Activated B cell treated with CpG ODN at 0.5 μM for 24 hours (primary cell): Measurements from ENCODE around the gene EXPH5. TPM values are rescaled to one million over a fixed set of nuclear protein-coding genes. Genes with fewer than 3 reads are reported as not detected.

Experiments
- ATAC-seq: fragments of 200-7000 bp; cut with Tn5 transposase; one replicate; pipeline ENCODE4 v1.10.0; 2021; ENCODE audit warnings: low read depth, mild to moderate bottlenecking, moderate library complexity
- CTCF ChIA-PET: fragments of 350-600 bp; sonication (Branson Sonifier 250); formaldehyde crosslinking; loops from one replicate; lab custom pipeline; 2021; ENCODE audit warnings: antibody characterized with exemption; lab: Charles Lee
- POLR2A ChIA-PET: fragments of 350-600 bp; sonication (Branson Sonifier 250); formaldehyde crosslinking; loops from one replicate; lab custom pipeline; 2021; ENCODE audit warnings: antibody characterized with exemption; lab: Charles Lee
- DNase-seq: peaks from one replicate; pipeline ENCODE4 v3.0.0; 2022
- H3K27ac Mint-ChIP-seq: one replicate; pipeline ENCODE4 v1.8.0; 2020; ENCODE audit warnings: mixed read lengths
- H3K27me3 Mint-ChIP-seq: one replicate; pipeline ENCODE4 v1.8.0; 2021; ENCODE audit warnings: mixed read lengths
- H3K36me3 Mint-ChIP-seq: one replicate; pipeline ENCODE4 v1.8.0; 2021; ENCODE audit warnings: low read depth, mixed read lengths
- H3K4me1 Mint-ChIP-seq: one replicate; pipeline ENCODE4 v1.8.0; 2021; ENCODE audit warnings: mixed read lengths
- H3K4me3 Mint-ChIP-seq: one replicate; pipeline ENCODE4 v1.8.0; 2020; ENCODE audit warnings: mild to moderate bottlenecking, mixed read lengths
- H3K9me3 Mint-ChIP-seq: one replicate; pipeline ENCODE4 v1.8.0; 2020; ENCODE audit warnings: mixed read lengths
- CTCF ChIP-seq: fragments of 200-600 bp; IDR thresholded peaks from one replicate; pipeline ENCODE4 v1.8.0; 2022; ENCODE audit warnings: antibody characterized with exemption, mild to moderate bottlenecking
- intact Hi-C: fragments of 100-400 bp; cut with micrococcal nuclease; formaldehyde crosslinking; loops from one replicate; pipeline ENCODE4 v1.15.1; 2024
- total RNA-seq: library from RNA; stranded (reverse); gene quantifications from 2 replicates; pipeline ENCODE4 v1.2.3, GENCODE V29; 2022

Gene EXPH5
- total RNA-seq, 1 donor from 2014 or later: 0.29 TPM

- Mint-ChIP-seq H3K4me1 (peaks cover 14% of the 10 kb centered on the region), H3K27me3 (peaks cover 42% of the 10 kb centered on the region), H3K4me3 (peak overlapping the region; percentile 93), H3K27ac (no peak overlapping the region), H3K9me3 (no peaks in the 10 kb centered on the region), H3K36me3 (peaks cover 4% of the 10 kb centered on the region)
- intact Hi-C loops: loop anchor here (1.0 to 2.0 kb wide), 3 partner anchors 72 to 370 kb away; partner anchors contain the start of genes C11orf65, DDX10 and NPAT
- DNase-seq (peak; percentile 28), ATAC-seq (peak; percentile 10)
- CTCF ChIA-PET: no interaction called here
- POLR2A ChIA-PET: interaction anchor here (0.8 kb wide), 1 partner anchor 72 kb away, joined by 3 read pairs; the partner anchor contains the start of gene DDX10
- no peak for TF ChIP-seq CTCF
Observed at GRCh38 chr11:108592591-108593213, 866 bp downstream of the EXPH5 start.

GRCh38 chr11:108591893-108592292, 1.7 kb downstream of the EXPH5 start:
- TF ChIP-seq CTCF: no peak
- ATAC-seq (no peak), DNase-seq (no peak)
- Mint-ChIP-seq H3K27ac (no peak overlapping the region), H3K36me3 (peaks cover 4% of the 10 kb centered on the region), H3K27me3 (peaks cover 42% of the 10 kb centered on the region), H3K9me3 (no peaks in the 10 kb centered on the region), H3K4me3 (peak overlapping the region; percentile 93), H3K4me1 (peaks cover 14% of the 10 kb centered on the region)
- CTCF ChIA-PET: no interaction called here
- POLR2A ChIA-PET: no interaction called here
- intact Hi-C loops: loop anchor here (2.0 kb wide), 1 partner anchor 73 kb away; the partner anchor contains the start of gene DDX10

GRCh38 chr11:108589136-108589535, 4.4 kb downstream of the EXPH5 start:
- H3K4me3 Mint-ChIP-seq: no peak overlapping the region
- no peak for TF ChIP-seq CTCF
- POLR2A ChIA-PET: no interaction called here
- ATAC-seq: no peak
- peaks cover 4% of the 10 kb centered on the region for H3K36me3 Mint-ChIP-seq
- H3K27ac Mint-ChIP-seq: no peak overlapping the region
- H3K27me3 Mint-ChIP-seq: peaks cover 25% of the 10 kb centered on the region
- CTCF ChIA-PET: no interaction called here
- DNase-seq: no peak
- intact Hi-C loops: no loop called here
- H3K9me3 Mint-ChIP-seq: no peaks in the 10 kb centered on the region
- H3K4me1 Mint-ChIP-seq: peaks cover 13% of the 10 kb centered on the region

GRCh38 chr11:108588287-108588686, 5.3 kb downstream of the EXPH5 start:
- peaks cover 20% of the 10 kb centered on the region for H3K27me3 Mint-ChIP-seq
- H3K4me3 Mint-ChIP-seq: no peak overlapping the region
- ATAC-seq: no peak
- no peak for DNase-seq
- TF ChIP-seq CTCF: no peak
- no peaks in the 10 kb centered on the region for H3K9me3 Mint-ChIP-seq
- CTCF ChIA-PET: interaction anchor here (0.6 kb wide), 1 partner anchor 791 kb away, joined by 3 read pairs; no protein-coding TSS in a partner anchor
- intact Hi-C loops: no loop called here
- POLR2A ChIA-PET: no interaction called here
- H3K36me3 Mint-ChIP-seq: peaks cover 1% of the 10 kb centered on the region
- no peak overlapping the region for H3K27ac Mint-ChIP-seq
- H3K4me1 Mint-ChIP-seq: peaks cover 6% of the 10 kb centered on the region

- CTCF ChIA-PET: no interaction called here
- Mint-ChIP-seq H3K4me3 (no peak overlapping the region), H3K27me3 (peaks cover 11% of the 10 kb centered on the region), H3K9me3 (no peaks in the 10 kb centered on the region), H3K27ac (no peak overlapping the region), H3K36me3 (no peaks in the 10 kb centered on the region), H3K4me1 (no peaks in the 10 kb centered on the region)
- POLR2A ChIA-PET: no interaction called here
- intact Hi-C loops: no loop called here
- TF ChIP-seq CTCF: no peak
- no peak for ATAC-seq
- DNase-seq: no peak
Observed at GRCh38 chr11:108587109-108587508, 6.5 kb downstream of the EXPH5 start.
